HG03520 (cell line): ENCODE data around the gene HLCS.

Experiments
- ATAC-seq: cut with Tn5 transposase; IDR thresholded peaks from one replicate; pipeline ENCODE4 v1.9.1; 2021; ENCODE audit warnings: mild to moderate bottlenecking, moderate library complexity; ENCODE audit not compliant: unreplicated experiment

The HLCS gene

GRCh38 chr21:36852293-36852692 lies 114.2 kb downstream of the HLCS start:
- no peak for ATAC-seq

- no peak for ATAC-seq
Measured at GRCh38 chr21:36851121-36851520, 115.3 kb downstream of the HLCS start.

DNA sequence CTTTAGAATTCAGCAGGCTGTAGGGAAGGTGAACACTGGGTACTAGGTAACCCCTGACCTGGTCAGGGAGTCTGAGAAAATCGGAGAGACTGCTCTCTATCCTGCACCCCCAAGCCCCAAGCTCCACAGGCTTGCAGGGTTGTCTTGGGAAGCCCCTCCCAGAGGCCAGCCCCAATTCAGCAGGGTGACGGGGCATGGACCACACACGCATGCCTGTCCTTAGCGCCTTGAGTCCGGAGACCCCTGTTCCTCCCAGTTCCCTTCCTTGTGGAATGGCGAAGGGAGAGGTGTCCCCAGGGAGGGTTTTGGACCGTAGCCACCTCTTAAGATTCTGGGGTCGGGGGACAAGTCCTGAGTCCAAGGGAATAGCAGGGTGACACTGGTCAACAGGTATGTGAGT lies 116.1 kb downstream of the HLCS start:
- no peak for ATAC-seq

- ATAC-seq, result no peak
Measured at GRCh38 chr21:36849461-36850105, 116.9 kb downstream of the HLCS start.

- ATAC-seq, result no peak
Measured at GRCh38 chr21:36848730-36849274, 117.7 kb downstream of the HLCS start.

DNA sequence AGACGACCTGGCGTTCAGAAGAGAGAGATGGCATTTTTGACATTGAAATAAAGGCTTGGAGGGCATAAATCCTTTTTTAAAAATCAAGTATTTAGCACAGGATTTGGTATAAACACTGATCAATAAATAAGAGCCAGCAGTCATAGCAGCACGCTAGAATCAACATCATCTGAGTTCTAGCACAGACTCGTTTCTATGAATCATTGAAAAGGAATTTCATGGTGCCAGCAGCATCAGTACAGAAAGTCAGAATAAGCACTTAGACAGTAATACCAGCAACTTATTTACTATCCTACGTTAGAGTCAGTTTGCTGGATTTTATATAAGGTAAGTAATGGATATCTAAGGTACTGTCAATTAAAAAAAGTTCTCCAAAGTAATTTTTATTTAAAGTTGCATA lies 119.3 kb downstream of the HLCS start:
- ATAC-seq, result no peak

DNA sequence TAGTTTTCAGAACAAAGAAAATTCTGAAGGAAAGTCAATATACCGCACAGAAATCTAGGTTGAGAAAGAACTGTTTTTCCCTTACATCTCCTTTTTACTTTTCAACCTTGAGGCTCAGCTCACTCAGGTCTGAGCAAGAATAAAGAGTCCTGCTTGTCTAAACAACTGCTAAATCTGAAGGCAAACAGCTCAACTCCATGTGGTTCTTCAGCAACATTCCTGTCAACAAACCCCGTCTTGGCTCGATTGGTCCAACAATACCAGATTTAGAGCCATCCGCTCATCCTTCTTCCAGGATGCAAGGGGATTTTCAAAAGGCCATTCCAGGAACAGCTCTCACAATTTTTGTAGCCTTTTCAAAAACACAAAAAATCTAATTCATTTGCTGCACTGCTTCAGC lies 119.8 kb downstream of the HLCS start:
- no peak for ATAC-seq

DNA sequence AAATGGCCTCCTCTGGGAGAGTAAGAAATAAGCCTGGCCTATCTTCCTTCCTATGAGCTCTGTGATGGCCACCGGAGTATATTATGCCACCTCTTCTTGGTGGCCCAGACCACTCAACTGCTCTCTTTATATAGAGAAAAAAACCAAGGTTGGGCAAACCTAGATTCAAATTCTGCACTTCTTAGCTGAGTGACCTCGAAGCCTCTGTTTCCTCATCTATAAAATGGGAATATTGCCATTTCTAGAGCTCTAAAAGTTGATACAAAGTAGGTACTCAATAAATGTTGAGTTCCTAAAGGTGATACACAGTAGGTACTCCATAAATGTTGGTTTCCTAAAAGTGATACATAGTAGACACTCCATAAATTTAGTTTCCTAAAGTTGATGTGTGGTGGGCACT lies 120.7 kb downstream of the HLCS start:
- no peak for ATAC-seq

GRCh38 chr21:36845070-36845469 lies 121.4 kb downstream of the HLCS start:
- ATAC-seq, result no peak

DNA sequence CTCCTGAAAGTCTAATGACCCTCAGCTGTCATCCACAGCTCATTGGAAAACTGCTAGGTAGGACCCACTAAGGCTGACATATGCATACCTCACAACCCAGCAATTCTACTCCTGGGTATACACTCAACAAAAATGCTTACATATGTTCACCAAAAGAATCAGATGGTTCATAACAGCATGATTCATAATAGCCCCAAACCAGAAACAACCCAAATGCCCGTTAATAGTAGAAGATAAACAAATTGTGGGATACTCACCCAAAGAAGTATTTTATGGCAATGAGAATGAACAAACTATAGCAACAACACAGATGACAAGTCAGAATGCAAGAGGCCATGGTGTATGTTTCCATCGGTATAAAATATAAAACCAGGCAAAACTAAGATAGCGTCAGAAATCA lies 124.6 kb downstream of the HLCS start:
- ATAC-seq, result no peak

GRCh38 chr21:36839735-36840134 lies 126.7 kb downstream of the HLCS start:
- ATAC-seq, result no peak

GRCh38 chr21:36839123-36839522 lies 127.3 kb downstream of the HLCS start:
- no peak for ATAC-seq

DNA sequence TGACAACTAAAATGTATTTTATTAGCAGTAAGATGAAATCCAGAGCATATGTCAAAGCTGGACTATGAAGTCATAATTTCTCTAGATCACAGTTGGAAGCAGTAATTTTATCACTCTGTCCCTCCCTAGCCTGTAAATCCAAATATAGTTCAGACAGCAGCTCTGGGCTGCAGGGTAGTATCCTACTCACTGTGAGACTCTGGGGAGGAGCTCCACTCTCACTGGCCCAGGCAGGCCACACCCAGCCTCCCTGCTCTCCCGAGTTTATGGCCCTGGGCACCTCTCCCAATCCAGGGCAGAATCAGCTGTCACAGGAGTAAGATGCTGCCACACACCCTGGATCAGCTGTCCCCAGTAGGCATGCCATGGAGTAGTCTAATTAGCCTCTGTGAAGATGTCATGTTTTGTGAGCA lies 131.1 kb downstream of the HLCS start:
- ATAC-seq, result no peak

DNA sequence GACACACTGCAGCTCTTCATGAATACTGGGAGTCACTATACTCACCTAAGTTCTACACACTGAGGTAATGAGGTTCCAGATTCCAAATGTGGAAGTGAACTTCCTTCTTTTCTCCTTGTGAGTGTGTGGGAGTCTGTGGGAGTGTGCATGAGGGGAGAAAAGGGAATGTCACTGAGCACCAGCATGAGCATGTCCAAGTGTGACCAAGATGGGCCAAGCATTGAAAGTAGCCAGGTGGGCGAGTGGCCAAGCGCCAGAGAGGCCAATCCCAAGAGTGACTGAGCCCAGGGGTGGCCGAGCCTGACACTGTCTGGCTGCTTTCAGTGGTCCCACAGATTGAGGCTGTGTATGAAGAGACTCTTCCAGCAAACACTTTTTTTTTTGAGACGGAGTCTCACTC lies 132.3 kb downstream of the HLCS start:
- ATAC-seq, result no peak

DNA sequence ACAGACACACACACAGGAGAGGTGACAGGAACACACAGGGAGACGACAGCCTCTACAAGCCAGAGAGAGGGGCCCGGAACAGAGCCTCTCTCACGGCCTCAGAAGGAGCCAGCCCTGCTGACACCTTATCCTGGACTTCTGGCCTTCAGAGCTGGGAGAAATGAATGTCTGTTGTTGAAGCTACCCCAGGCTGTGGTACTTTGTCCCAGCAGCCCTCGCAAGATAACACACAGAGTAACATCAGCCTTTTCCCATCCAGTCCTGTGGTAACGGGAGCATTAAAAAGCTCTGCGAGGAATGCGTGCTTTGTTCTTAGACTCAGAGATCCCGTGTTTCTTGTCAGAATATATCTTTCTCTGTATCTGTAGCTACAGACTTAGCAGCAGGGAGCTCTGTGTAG lies 136.4 kb downstream of the HLCS start:
- ATAC-seq, result no peak

DNA sequence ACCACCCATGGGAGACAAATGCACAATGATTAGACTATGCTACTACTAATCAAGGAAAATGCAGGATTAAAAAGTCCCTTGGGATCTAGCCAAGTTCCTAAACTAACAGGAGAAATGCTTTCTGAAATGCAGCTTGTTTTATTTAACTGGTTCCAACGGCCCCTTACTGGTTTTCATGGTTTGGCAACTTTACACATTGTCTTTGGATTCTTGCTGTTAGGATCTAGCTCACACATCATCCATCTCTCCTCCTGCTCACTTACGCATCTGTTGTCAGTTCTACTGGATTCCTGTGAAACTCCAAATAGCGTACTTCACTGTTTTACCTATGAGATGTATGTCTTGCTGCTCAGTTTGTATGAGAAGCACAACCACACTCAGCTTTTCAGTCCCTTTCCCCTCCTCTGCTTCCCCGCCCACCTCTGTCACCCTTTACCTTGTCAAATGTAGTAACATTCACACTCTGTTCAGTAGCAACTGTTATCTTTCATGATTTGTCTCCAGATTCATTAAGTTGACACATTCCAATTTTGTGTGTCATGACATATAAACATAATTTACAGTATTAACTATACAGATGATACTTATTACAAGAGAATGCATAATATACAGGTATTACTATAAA lies 137.5 kb downstream of the HLCS start:
- no peak for ATAC-seq

DNA sequence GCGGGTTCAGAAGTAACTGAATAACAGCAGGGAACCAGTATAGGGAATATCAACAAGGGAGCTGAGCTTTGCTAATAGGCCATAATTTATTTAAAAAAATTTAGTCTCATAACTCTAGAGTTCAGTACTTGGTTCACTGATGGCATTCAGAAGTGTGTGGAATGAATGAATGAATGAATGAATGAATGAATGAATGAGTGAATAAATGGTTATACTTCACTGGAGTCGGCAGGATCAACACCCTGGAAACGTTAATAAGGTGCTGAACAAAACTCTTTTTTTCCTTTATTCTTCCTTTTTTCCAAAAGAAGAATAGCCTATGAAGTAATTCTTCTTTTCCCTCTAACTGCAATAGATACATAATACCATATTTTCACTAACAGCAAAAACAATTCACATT lies 138.3 kb downstream of the HLCS start:
- ATAC-seq, result no peak

- no peak for ATAC-seq
Measured at GRCh38 chr21:36825658-36826057, 140.8 kb downstream of the HLCS start.

- ATAC-seq, result no peak
Measured at GRCh38 chr21:36821032-36821299, 145.5 kb downstream of the HLCS start.

GRCh38 chr21:36820176-36821031 lies 146.1 kb downstream of the HLCS start:
- no peak for ATAC-seq

DNA sequence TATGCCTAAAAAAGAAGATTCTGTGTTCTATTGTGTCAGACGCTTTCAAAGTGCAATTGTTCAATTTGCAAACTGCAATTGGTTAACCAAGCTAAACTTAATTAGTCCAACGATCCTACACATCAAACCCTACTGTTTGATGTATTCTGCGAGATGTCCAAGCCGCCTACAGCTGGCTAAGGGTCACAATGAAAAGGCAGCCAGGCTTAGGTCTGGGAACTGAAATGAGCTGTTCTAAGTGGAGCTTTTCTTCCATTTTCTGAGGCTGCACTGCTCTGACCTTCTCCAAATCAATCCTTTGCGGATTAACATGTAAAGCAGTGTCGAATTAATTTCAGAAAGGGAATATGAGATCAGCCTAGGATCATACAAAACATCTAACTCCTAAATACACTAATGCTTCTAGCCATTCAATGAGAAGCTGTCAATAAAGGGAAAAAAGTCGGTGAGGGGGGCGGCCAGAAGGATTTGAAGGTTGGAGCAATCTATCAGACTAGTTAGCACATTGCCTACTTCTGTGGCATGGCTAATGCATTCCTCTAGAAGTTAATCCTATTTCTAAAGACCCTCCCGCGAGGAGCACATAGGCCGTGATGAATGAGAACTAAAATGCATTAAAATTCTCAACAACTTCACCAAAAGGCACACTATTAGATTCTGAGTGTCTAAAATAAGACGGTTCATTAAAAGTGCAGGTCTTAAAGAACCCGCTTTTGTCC lies 148.6 kb downstream of the HLCS start:
- ATAC-seq, result no peak
